HCT116 (cell line): Measurements from ENCODE around the gene CCDC24. TPM values are rescaled to one million over a fixed set of nuclear protein-coding genes. Genes with fewer than 3 reads are reported as not detected.

ENCODE experiments used
- ATAC-seq: fragments of 200-7000 bp; cut with Tn5 transposase; 2 replicates; pipeline ENCODE4 v1.9.1; 2020; ENCODE audit warnings: mild to moderate bottlenecking, moderate library complexity
- BruUV-seq: library from RNA; stranded (reverse); fragments of 400-500 nt; replicated peaks from 2 replicates; lab custom pipeline; 2021; lab: Mats Ljungman, UMichigan
- CTCF ChIA-PET: fragments of 300-600 bp; sonication (Branson Sonifier 250); formaldehyde crosslinking; loops from one replicate; lab custom pipeline; 2021; ENCODE audit warnings: antibody characterized with exemption; lab: Charles Lee
- POLR2A ChIA-PET: fragments of 300-600, 350-600 bp; sonication (Branson Sonifier 250); formaldehyde crosslinking; loops from one replicate; lab custom pipeline; 2021; ENCODE audit warnings: antibody characterized with exemption; lab: Charles Lee
- RAD21 ChIA-PET, 2 experiments: fragments of 300-600 bp; sonication (Branson Sonifier 250); formaldehyde crosslinking; loops; one replicate each; lab custom pipeline; 2023; ENCODE audit warnings: low total read pairs in 2 of 2; ENCODE audit not compliant: uncharacterized antibody in 2 of 2, unreplicated experiment in 2 of 2, low non-redundant PET in 1 of 2; lab: Charles Lee
- DNase-seq: peaks from one replicate; pipeline ENCODE4 v3.0.0-alpha.2; 2010; ENCODE audit warnings: low read depth, low spot score
- H2AFZ ChIP-seq: fragments of 200-600 bp; shearing (Covaris generic), sonication (generic); 2 replicates; pipeline ENCODE4 v1.6.1; 2017; ENCODE audit warnings: low read depth, mixed run types, mixed read lengths, antibody characterized with exemption, low read length; ENCODE audit not compliant: poor library complexity, severe bottlenecking
- H3K27ac ChIP-seq: 2 replicates; pipeline ENCODE4 v1.5.1; 2012; ENCODE audit warnings: low read depth, low read length
- H3K27me3 ChIP-seq: fragments of 200-600 bp; sonication (generic); 2 replicates; pipeline ENCODE4 v1.6.1; 2016; ENCODE audit warnings: mixed run types, low read length, mixed read lengths; ENCODE audit not compliant: insufficient read depth
- H3K36me3 ChIP-seq, 2 experiments: fragments of 200-500 bp in 1 of 2; fragments of 200-600 bp in 1 of 2; sonication (Bioruptor generic) in 1 of 2; sonication (generic) in 1 of 2; 2 replicates each; pipeline versions ENCODE4 v1.5.1 to v1.6.1; 2014 to 2016; ENCODE audit warnings: low read length in 2 of 2, inconsistent platforms in 1 of 2, mixed read lengths in 1 of 2, mixed run types in 1 of 2; ENCODE audit not compliant: insufficient read depth in 2 of 2, control insufficient read depth in 1 of 2
- H3K4me1 ChIP-seq, 2 experiments: fragments of 200-600 bp in 1 of 2; sonication (generic) in 1 of 2; 2 replicates each; pipeline versions ENCODE4 v1.5.1 to v1.6.1; 2012 to 2017; ENCODE audit warnings: low read length in 2 of 2, inconsistent platforms in 1 of 2, mild to moderate bottlenecking in 1 of 2, mixed read lengths in 1 of 2, mixed run types in 1 of 2, moderate library complexity in 1 of 2; ENCODE audit not compliant: insufficient read depth in 2 of 2, control insufficient read depth in 1 of 2
- H3K4me2 ChIP-seq: fragments of 200-600 bp; sonication (generic); 2 replicates; pipeline ENCODE4 v1.6.1; 2017; ENCODE audit warnings: mixed run types, low read length, mixed read lengths
- H3K4me3 ChIP-seq, 2 experiments: fragments of 200-600 bp in 1 of 2; sonication (generic) in 1 of 2; replicated peaks in 1 of 2; 2 replicates each; pipeline ENCODE4 v1.5.1; 2011 to 2016; ENCODE audit warnings: low read length in 2 of 2, control low read depth in 1 of 2, low read depth in 1 of 2, mild to moderate bottlenecking in 1 of 2, mixed read lengths in 1 of 2, mixed run types in 1 of 2
- H3K79me2 ChIP-seq: fragments of 200-600 bp; sonication (generic); 2 replicates; pipeline ENCODE4 v1.6.1; 2017; ENCODE audit warnings: mild to moderate bottlenecking, mixed run types, low read length, moderate library complexity, mixed read lengths; ENCODE audit not compliant: insufficient read depth
- H3K9ac ChIP-seq: fragments of 200-600 bp; sonication (generic); 2 replicates; pipeline ENCODE4 v1.6.1; 2016; ENCODE audit warnings: low read length, mixed read lengths
- H3K9me2 ChIP-seq: fragments of 200-600 bp; sonication (generic), shearing (Covaris generic); 2 replicates; pipeline ENCODE4 v1.6.1; 2017; ENCODE audit warnings: mixed run types, mild to moderate bottlenecking, moderate library complexity; ENCODE audit not compliant: insufficient read depth
- H3K9me3 ChIP-seq, 2 experiments: fragments of 200-500 bp in 1 of 2; fragments of 200-600 bp in 1 of 2; sonication (Bioruptor generic) in 1 of 2; sonication (generic) in 1 of 2; 2 replicates each; pipeline ENCODE4 v1.6.1; 2014 to 2017; ENCODE audit warnings: low read length in 2 of 2, mixed read lengths in 2 of 2, inconsistent platforms in 1 of 2, low read depth in 1 of 2, mild to moderate bottlenecking in 1 of 2, mixed run types in 1 of 2, moderate library complexity in 1 of 2; ENCODE audit not compliant: control insufficient read depth in 1 of 2, insufficient read depth in 1 of 2
- H4K20me1 ChIP-seq: fragments of 200-600 bp; sonication (generic), shearing (Covaris generic); 2 replicates; pipeline ENCODE4 v1.6.1; 2017; ENCODE audit warnings: mixed run types, mild to moderate bottlenecking, moderate library complexity; ENCODE audit not compliant: insufficient read depth
- CBX3 ChIP-seq: IDR thresholded peaks from 2 replicates; pipeline ENCODE4 v1.6.1; 2012; ENCODE audit warnings: low read depth
- CTCF ChIP-seq, 3 experiments: fragments of 200-600 bp in 1 of 3; sonication (generic) in 1 of 3; IDR thresholded peaks in 2 of 3; conservative IDR thresholded peaks in 1 of 3; 2 replicates each; pipeline ENCODE4 v1.5.1; 2012 to 2017; ENCODE audit warnings: low read depth in 2 of 3, low read length in 2 of 3, antibody characterized with exemption in 1 of 3, borderline replicate concordance in 1 of 3, control low read depth in 1 of 3, mild to moderate bottlenecking in 1 of 3, mixed read lengths in 1 of 3, mixed run types in 1 of 3, moderate library complexity in 1 of 3; ENCODE audit not compliant: insufficient read depth in 1 of 3
- ELF1 ChIP-seq: IDR thresholded peaks from 2 replicates; pipeline ENCODE4 v1.6.1; 2012; ENCODE audit warnings: low read depth, borderline replicate concordance
- FOSL1 ChIP-seq: IDR thresholded peaks from 2 replicates; pipeline ENCODE4 v1.6.1; 2012; ENCODE audit warnings: low read depth
- JUND ChIP-seq: IDR thresholded peaks from 2 replicates; pipeline ENCODE4 v1.6.1; 2012
- POLR2A ChIP-seq: IDR thresholded peaks from 2 replicates; pipeline ENCODE4 v1.7.0; 2011; ENCODE audit warnings: borderline replicate concordance; ENCODE audit not compliant: insufficient read depth, insufficient read length; ENCODE audit errors: extremely low read depth
- RAD21 ChIP-seq: IDR thresholded peaks from 2 replicates; pipeline ENCODE4 v1.6.1; 2012; ENCODE audit warnings: low read depth, mild to moderate bottlenecking
- REST ChIP-seq: IDR thresholded peaks from 2 replicates; pipeline ENCODE4 v1.6.1; 2012; ENCODE audit warnings: low read depth
- SIN3A ChIP-seq: IDR thresholded peaks from 2 replicates; pipeline ENCODE4 v1.6.1; 2012; ENCODE audit warnings: low read depth
- YY1 ChIP-seq: IDR thresholded peaks from 2 replicates; pipeline ENCODE4 v1.6.1; 2011; ENCODE audit warnings: low read length, low read depth, moderate library complexity, mild to moderate bottlenecking; ENCODE audit not compliant: insufficient replicate concordance; ENCODE audit errors: extremely low read depth
- ZBTB33 ChIP-seq: IDR thresholded peaks from 2 replicates; pipeline ENCODE4 v1.6.1; 2011; ENCODE audit warnings: mild to moderate bottlenecking, low read length, moderate library complexity; ENCODE audit not compliant: insufficient replicate concordance; ENCODE audit errors: extremely low read depth
- ZNF274 ChIP-seq: fragments of 200-500 bp; sonication (Bioruptor generic); IDR thresholded peaks from 2 replicates; pipeline ENCODE4 v1.6.1; 2014; ENCODE audit warnings: mild to moderate bottlenecking, low read depth, low read length, inconsistent platforms
- intact Hi-C: fragments of 100-400 bp; cut with micrococcal nuclease; formaldehyde crosslinking; loops from 2 replicates; pipeline ENCODE4 v1.10.0; 2022
- total RNA-seq: library from RNA; stranded (reverse); gene quantifications from one replicate; pipeline ENCODE4 v1.2.1, GENCODE V29; 2021; ENCODE audit not compliant: unreplicated experiment

The CCDC24 gene
- total RNA-seq, 1 experiment from 2014 or later, result 23.3 TPM

- no peaks in the 10 kb centered on the region for H3K79me2 ChIP-seq
- BruUV-seq, result no TSS peak
- POLR2A ChIA-PET, result no interaction called here
Measured at GRCh38 chr1:43997295-43997999, 6.0 kb downstream of the CCDC24 start.

More at GRCh38 chr1:43997295-43997999, 6.0 kb downstream of the CCDC24 start:
- H3K9ac ChIP-seq, result no peak overlapping the region
- H2AFZ ChIP-seq, result no peak overlapping the region
- no peaks in the 10 kb centered on the region for H4K20me1 ChIP-seq
- CTCF ChIA-PET, result no interaction called here
- peaks cover 5 to 16% of the 10 kb centered on the region in 2 experiments; a peak in 3 of 4 replicates for H3K4me1 ChIP-seq
- no peak for ATAC-seq
- RAD21 ChIA-PET, result no interaction called here
- DNase-seq, result no peak
- H3K9me3 ChIP-seq, result no peaks in the 10 kb centered on the region
- no peak overlapping the region for H3K4me3 ChIP-seq
- no peaks in the 10 kb centered on the region for H3K27me3 ChIP-seq
- intact Hi-C loops, result no loop called here
- H3K9me2 ChIP-seq, result no peaks in the 10 kb centered on the region
- no peak overlapping the region for H3K27ac ChIP-seq
- no peak overlapping the region for H3K4me2 ChIP-seq
- H3K36me3 ChIP-seq, result no peaks in the 10 kb centered on the region
- TF ChIP-seq JUND, result no peak
- no peak for TF ChIP-seq RAD21
- TF ChIP-seq ZNF274, result no peak
- no peak for TF ChIP-seq ZBTB33
- TF ChIP-seq CBX3, result no peak
- no peak for TF ChIP-seq POLR2A
- TF ChIP-seq REST, result no peak
- TF ChIP-seq YY1, result no peak
- no peak for TF ChIP-seq CTCF (IDR thresholded peaks at IDR 0.05 in 2 of 3, conservative IDR thresholded peaks at IDR 0.05 in 1 of 3; ENCODE audit: borderline replicate concordance in 1 of 3, insufficient read depth in 1 of 3, low read depth in 2 of 3, low read length in 2 of 3)
- TF ChIP-seq SIN3A, result no peak
- TF ChIP-seq FOSL1, result no peak
- TF ChIP-seq ELF1, result no peak
